LNCaP clone FGC (cell line): ENCODE results near the gene GNA12.
A peak's percentile ranks its signal among the peaks of the same experiment; 100 is the strongest.

Experiments
- DNase-seq: peaks from one replicate; pipeline ENCODE4 v3.0.0-alpha.2; 2011; ENCODE audit warnings: low read depth
- H3K4me3 ChIP-seq: 2 replicates; pipeline ENCODE4 v1.5.1; 2011; ENCODE audit warnings: mild to moderate bottlenecking, low read depth, low read length, control low read depth
- CTCF ChIP-seq: IDR thresholded peaks from 2 replicates; pipeline ENCODE4 v1.5.1; 2012; ENCODE audit warnings: mild to moderate bottlenecking; ENCODE audit not compliant: control insufficient read depth, insufficient read depth; ENCODE audit errors: extremely low read depth

Gene GNA12

GRCh38 chr7:2866601-2867000 is 22.5 kb upstream of the GNA12 start:
- H3K4me3 ChIP-seq, result no peak overlapping the region
- DNase-seq, result no peak
- no peak for TF ChIP-seq CTCF

- DNase-seq, result no peak
- H3K4me3 ChIP-seq, result no peak overlapping the region
- peak; percentile 76 for TF ChIP-seq CTCF
Measured at GRCh38 chr7:2864999-2865670, 21.0 kb upstream of the GNA12 start.

- H3K4me3 ChIP-seq, result no peak overlapping the region
- DNase-seq, result no peak
- TF ChIP-seq CTCF, result no peak
Measured at GRCh38 chr7:2864204-2864985, 20.3 kb upstream of the GNA12 start.

- DNase-seq, result no peak
- no peak for TF ChIP-seq CTCF
- no peak overlapping the region for H3K4me3 ChIP-seq
Measured at GRCh38 chr7:2863461-2864066, 19.5 kb upstream of the GNA12 start.

GRCh38 chr7:2862831-2863361 is 18.8 kb upstream of the GNA12 start:
- no peak for DNase-seq
- no peak overlapping the region for H3K4me3 ChIP-seq
- no peak for TF ChIP-seq CTCF

GRCh38 chr7:2861509-2861908 is 17.4 kb upstream of the GNA12 start:
- no peak overlapping the region for H3K4me3 ChIP-seq
- DNase-seq, result no peak
- no peak for TF ChIP-seq CTCF
